ENCODE results near the gene NEDD4L.

NEDD4L gene

DNA sequence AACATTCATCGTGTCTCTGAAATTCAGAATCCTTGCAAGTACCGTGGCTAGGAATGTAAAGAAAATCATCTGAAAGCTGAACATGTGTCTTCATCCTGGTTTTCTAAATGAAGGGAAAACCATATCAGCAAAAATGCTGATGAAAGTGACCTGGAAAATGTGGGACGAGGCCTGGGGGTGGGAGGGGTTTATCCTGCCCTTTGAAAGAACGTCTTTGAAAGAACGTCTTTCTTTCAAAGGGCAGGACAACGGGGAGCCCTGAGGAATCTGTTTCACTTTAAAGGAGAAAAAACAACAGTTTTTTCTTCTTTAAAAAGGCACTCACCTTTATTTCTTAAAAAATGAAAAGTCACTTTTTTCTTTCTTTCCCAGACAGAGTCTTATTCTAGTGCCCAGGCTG lies 399.6 kb downstream of the NEDD4L start:
- TF ChIP-seq TARDBP (IDR thresholded peaks at IDR 0.05) (no peak), FOXM1 (IDR thresholded peaks at IDR 0.05; ENCODE audit: borderline replicate concordance) (no peak), FOXK2 (IDR thresholded peaks at IDR 0.05) (no peak), ZNF384 (IDR thresholded peaks at IDR 0.05) (no peak), L3MBTL2 (conservative IDR thresholded peaks at IDR 0.05) (no peak)
- no peak for DNase-seq (ENCODE audit: extremely low spot score)
- POLR2A ChIA-PET, result no interaction called here
- CTCF ChIA-PET, result no interaction called here

GRCh38 chr18:58446391-58447060 lies 402.5 kb downstream of the NEDD4L start:
- TF ChIP-seq CTBP1 (IDR thresholded peaks at IDR 0.05; ENCODE audit: borderline replicate concordance), result no peak
- no peak for TF ChIP-seq ELF4 (IDR thresholded peaks at IDR 0.05)
- TF ChIP-seq FOXK2 (IDR thresholded peaks at IDR 0.05), result no peak
- TF ChIP-seq LEF1 (IDR thresholded peaks at IDR 0.05; ENCODE audit: borderline replicate concordance), result no peak
- TF ChIP-seq L3MBTL2 (conservative IDR thresholded peaks at IDR 0.05), result no peak
- no peak for TF ChIP-seq FOXA1 (IDR thresholded peaks at IDR 0.05)
- TF ChIP-seq ARNT (IDR thresholded peaks at IDR 0.05), result no peak
- no peak for TF ChIP-seq NFRKB (IDR thresholded peaks at IDR 0.05)
- TF ChIP-seq, protein P1, sequence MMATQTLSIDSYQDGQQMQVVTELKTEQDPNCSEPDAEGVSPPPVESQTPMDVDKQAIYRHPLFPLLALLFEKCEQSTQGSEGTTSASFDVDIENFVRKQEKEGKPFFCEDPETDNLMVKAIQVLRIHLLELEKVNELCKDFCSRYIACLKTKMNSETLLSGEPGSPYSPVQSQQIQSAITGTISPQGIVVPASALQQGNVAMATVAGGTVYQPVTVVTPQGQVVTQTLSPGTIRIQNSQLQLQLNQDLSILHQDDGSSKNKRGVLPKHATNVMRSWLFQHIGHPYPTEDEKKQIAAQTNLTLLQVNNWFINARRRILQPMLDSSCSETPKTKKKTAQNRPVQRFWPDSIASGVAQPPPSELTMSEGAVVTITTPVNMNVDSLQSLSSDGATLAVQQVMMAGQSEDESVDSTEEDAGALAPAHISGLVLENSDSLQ (IDR thresholded peaks at IDR 0.05), result no peak
- no peak for TF ChIP-seq TARDBP (IDR thresholded peaks at IDR 0.05)
- no peak for TF ChIP-seq HDGF (IDR thresholded peaks at IDR 0.05; ENCODE audit: borderline replicate concordance)
- TF ChIP-seq SP1 (IDR thresholded peaks at IDR 0.05), result no peak
- no peak for TF ChIP-seq BHLHE40 (IDR thresholded peaks at IDR 0.05; ENCODE audit: borderline replicate concordance)
- no peak for TF ChIP-seq FOXM1 (IDR thresholded peaks at IDR 0.05; ENCODE audit: borderline replicate concordance)
- no peak for TF ChIP-seq SUZ12 (IDR thresholded peaks at IDR 0.05)
- no peak for DNase-seq (ENCODE audit: extremely low spot score)
- CTCF ChIA-PET, result interaction anchor here (1.3 kb wide), 1 partner anchor 49 kb away, joined by 4 read pairs; no protein-coding TSS in a partner anchor
- POLR2A ChIA-PET, result no interaction called here

GRCh38 chr18:58447402-58448095 lies 403.5 kb downstream of the NEDD4L start:
- no peak for DNase-seq (ENCODE audit: extremely low spot score)
- POLR2A ChIA-PET, result no interaction called here
- CTCF ChIA-PET, result interaction anchor here (1.2 to 1.3 kb wide), 2 partner anchors 18 to 48 kb away, joined by 3 to 4 read pairs; no protein-coding TSS in a partner anchor
- TF ChIP-seq HDGF (IDR thresholded peaks at IDR 0.05; ENCODE audit: borderline replicate concordance), result no peak
- TF ChIP-seq CTBP1 (IDR thresholded peaks at IDR 0.05; ENCODE audit: borderline replicate concordance), result no peak
- TF ChIP-seq ARNT (IDR thresholded peaks at IDR 0.05), result no peak
- no peak for TF ChIP-seq FOXA1 (IDR thresholded peaks at IDR 0.05)
- TF ChIP-seq, protein P1 (IDR thresholded peaks at IDR 0.05), result no peak
- TF ChIP-seq ELF4 (IDR thresholded peaks at IDR 0.05), result no peak

- POLR2A ChIA-PET, result no interaction called here
- CTCF ChIA-PET, result interaction anchor here (0.6 kb wide), 1 partner anchor 335 kb away, joined by 3 read pairs; no protein-coding TSS in a partner anchor
- DNase-seq (ENCODE audit: extremely low spot score), result no peak
- TF ChIP-seq LEF1 (IDR thresholded peaks at IDR 0.05; ENCODE audit: borderline replicate concordance) (no peak), FOXA1 (IDR thresholded peaks at IDR 0.05) (no peak), ZNF384 (IDR thresholded peaks at IDR 0.05) (no peak), SP1 (IDR thresholded peaks at IDR 0.05) (no peak), SUZ12 (IDR thresholded peaks at IDR 0.05) (no peak), NFRKB (IDR thresholded peaks at IDR 0.05) (no peak), FOXK2 (IDR thresholded peaks at IDR 0.05) (no peak), BHLHE40 (IDR thresholded peaks at IDR 0.05; ENCODE audit: borderline replicate concordance) (no peak), L3MBTL2 (conservative IDR thresholded peaks at IDR 0.05) (no peak), TARDBP (IDR thresholded peaks at IDR 0.05) (no peak), CTBP1 (IDR thresholded peaks at IDR 0.05; ENCODE audit: borderline replicate concordance) (no peak), ELF4 (IDR thresholded peaks at IDR 0.05) (no peak)
- TF ChIP-seq, protein P1 (IDR thresholded peaks at IDR 0.05), result no peak
Observed at GRCh38 chr18:58449464-58449863, 405.4 kb downstream of the NEDD4L start.
